Smooth muscle cell of the brain vasculature (primary cell): ENCODE results near the gene OGG1.

ENCODE experiments used
- DNase-seq: peaks from one replicate; pipeline ENCODE4 v3.0.0-alpha.2; 2012; ENCODE audit warnings: low read depth, low spot score

The OGG1 gene

DNA sequence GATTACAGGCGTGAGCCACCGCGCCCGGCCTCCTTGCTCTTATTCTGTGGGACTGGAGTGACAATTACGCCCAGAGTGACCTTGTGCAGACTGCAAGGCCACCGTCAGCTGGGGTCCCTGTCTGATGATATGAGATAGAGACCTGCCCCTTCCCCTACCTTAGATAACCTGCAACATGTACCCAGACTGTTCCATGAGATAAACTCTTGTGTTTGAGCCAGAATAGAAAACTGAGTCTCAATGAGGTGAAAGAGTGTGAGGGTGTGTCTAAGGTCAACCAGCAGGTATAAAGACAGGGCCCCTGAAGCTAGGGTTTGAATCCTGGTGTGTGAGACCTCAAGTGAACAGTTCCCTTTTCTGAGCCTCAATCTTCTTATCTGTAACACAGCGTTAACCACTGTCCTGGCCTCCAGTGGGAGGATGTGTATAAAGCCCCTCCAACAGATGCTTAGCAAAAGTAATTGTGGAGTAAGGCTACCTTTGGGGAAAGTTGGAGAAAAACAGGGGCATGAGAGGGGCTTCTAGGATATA, 36.5 kb downstream of the OGG1 start:
- DNase-seq, result no peak

- no peak for DNase-seq
Observed at GRCh38 chr3:9786825-9787669, 37.3 kb downstream of the OGG1 start.

DNA sequence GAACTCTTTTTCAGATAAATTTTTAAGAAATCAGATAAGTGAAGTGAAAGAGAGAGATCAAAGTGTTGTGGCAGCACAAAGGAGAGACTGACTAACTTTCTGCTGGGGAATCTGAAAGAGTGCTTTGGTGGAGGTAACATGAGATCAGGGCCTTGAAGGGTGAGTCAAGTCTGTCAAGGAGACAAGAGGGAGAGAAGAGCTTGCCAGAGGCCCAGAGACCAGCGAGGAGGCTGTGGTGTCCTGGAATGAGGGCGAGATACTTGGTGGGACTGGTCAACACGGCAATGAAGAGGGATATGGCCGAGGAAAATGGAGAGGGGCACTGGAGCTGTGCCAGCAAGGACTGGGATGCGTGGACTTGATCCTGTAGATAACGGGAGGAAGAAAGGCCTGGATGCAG, 38.0 kb downstream of the OGG1 start:
- DNase-seq, result no peak

- DNase-seq, result no peak
Observed at GRCh38 chr3:9791127-9791526, 41.4 kb downstream of the OGG1 start.

- no peak for DNase-seq
Observed at GRCh38 chr3:9791790-9792404, 42.1 kb downstream of the OGG1 start.

DNA sequence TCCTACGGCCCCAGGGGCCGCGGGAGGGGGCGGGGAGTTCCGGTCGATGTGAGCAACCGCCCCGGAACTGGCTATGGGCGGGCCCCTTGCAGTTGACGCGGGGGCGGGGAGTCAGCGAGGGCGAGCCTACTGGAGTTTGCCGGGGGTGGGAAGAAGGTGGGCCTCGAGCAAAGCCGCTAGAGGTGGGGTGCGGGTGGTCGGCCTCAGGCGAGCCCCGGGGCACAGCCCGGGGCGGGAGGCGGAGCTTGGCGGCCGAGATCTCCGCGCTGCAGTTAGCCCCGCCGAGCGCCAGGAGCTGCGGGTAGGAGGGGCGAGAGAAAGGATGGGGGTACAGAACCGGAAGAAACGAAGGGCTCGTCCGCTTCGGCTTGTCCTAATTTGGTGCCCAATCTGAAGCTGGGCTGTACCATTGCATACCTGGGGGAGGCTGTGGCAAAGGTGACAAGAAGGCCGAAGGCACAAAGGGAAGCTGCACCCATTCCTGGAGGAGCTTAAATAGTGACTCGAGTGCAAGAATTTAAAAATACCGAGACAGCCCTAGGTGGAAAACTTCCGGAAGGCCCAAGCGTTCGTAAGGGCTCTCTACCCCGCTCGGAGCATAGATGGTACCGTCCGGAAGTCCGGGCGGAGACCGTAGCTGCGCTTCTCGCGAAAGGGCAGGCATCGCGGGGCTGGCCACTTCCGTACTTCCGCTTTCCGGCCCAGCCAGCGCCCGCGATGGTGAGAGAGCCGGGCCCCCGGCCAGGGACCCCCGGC, 42.8 kb downstream of the OGG1 start, which contains the start of the genes ARPC4 and TADA3:
Gene ARPC4 (plus strand): TSS at position 678 of the 756 bp plus-strand sequence. CDS start 40 bp downstream, at position 718.
Gene TADA3 (minus strand): TSS at position 69 of the 756 bp plus-strand sequence. CDS start 1,007 bp downstream, outside the sequence.
- peak; percentile 88 for DNase-seq

DNA sequence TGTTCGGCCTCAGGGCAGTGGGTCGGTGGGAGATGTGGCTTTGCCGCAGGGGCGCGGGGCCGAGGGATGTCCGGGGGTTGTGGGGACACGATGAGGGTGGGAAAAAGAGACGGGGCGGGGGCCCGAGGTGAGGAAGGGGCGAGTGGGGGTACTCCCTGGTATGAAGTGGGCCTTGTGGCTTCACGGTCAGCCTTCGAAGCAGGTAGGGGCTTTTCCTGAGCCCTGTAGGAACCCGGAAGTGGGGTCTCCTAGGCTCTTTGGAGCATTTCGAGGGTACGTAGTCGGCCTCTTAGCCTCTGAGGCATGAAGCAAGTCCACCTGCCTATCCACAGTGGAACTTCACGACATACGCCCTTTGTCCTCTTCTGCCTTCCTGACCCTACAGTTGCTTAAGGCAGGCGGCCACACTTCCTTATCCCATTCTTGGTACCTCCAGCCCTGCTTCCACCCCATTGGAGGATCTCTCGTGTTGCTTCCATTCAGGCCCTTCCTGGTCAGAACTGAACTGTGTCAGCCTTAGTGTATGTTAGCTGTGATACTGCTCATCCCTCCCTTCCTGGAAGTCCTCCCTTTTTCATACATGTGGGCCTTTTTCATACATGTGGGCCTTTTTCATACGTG, 43.5 kb downstream of the OGG1 start:
- DNase-seq, result no peak

GRCh38 chr3:9794400-9794799, 44.6 kb downstream of the OGG1 start:
- DNase-seq, result no peak

DNA sequence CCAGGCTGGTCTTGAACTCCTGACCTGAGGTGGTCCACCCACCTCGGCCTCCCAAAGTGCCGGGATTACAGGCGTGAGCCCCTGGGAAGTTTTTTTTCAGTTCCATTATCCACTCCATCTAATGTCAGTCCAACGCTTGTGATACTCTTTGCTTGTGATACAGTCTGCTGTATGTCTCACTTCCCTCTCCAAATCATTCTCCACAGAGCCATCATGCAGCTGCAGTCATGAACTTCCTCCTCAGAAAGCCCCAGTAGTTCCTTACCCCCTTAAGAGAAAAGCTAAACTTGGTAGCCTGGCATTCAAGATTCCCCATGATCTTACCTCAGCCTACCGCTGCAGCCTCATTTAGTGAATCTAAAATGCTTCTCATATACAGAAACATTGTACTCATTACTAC, 45.5 kb downstream of the OGG1 start:
- DNase-seq, result no peak

DNA sequence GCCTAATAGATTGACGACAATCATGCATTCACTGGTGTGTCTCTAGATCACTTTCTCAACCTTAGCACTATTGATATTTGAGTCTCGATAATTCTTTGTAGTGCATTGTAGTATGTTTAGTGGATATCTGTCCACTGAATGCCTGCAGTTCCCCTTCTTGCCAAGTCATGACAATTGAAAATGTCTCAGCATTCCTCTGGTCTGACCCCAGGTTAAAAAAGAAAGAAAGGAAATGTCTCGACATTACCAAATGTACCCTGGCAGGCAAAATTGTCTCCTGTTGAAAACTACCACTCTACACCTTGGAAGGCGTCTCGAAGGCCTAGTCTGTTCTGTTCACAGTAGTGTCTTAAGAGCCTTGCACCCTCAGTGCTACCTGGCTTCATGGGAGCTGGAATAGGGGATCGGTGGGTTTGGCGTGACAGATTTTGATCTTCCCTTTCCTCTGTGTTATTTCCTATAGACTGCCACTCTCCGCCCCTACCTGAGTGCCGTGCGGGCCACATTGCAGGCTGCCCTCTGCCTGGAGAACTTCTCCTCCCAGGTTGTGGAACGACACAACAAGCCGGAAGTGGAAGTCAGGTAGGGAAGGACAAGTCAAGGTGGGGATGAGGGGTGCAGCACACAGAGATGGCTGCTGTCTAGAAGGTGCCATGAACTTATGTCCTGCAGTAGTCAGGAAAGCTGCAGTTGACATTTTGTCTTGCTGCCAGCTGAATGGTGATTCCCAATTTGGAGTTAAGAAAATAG, 47.6 kb downstream of the OGG1 start:
- DNase-seq, result no peak

GRCh38 chr3:9800529-9800928, 50.8 kb downstream of the OGG1 start:
- no peak for DNase-seq

- no peak for DNase-seq
Observed at GRCh38 chr3:9803494-9803893, 53.7 kb downstream of the OGG1 start.

DNA sequence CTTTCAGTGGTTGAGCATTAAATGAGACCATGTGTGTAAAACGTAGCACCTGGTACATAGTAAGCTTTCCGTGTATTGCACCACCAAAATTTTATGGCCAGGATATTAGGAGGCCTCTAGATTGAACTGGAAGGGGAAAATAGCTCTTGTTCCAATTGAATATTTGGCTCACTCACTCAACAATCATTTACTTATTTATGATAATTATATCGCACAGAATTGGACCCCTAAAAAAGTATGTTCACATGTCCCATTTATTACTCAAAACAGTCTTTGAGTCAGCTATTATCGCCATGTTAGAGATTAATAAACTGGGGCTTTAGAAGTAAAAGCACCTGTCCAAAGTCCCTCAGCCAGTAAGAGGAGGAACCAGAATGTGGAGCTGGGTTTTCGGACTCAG, 55.2 kb downstream of the OGG1 start:
- no peak for DNase-seq

DNA sequence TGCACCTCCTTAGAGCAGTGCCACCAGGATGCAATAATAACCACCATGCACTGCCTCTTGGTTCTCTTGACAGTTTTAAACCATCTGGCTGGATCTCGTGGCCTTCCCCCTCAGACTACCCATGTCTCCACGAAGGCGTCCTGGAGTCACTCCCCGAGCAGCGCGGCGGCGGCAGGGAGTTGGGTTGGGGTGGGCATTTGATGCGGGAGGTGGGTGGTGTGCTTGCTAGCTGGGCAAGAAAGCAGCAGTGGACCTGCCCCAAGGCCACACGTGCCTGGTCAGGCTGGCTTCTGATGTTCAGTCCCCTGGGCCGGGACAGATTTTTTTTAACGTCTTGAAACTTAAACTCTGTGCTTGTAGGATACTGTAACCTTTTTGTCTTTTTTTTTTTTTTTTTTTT, 56.4 kb downstream of the OGG1 start:
- no peak for DNase-seq
